NCI-H2029 (cell line): ENCODE results near the gene SLC2A8.
A peak's percentile ranks its signal among the peaks of the same experiment; 100 is the strongest.

Experiments used
- DNase-seq: peaks from one replicate; lab custom pipeline; 2025; lab: John Stamatoyannopoulos, UW

Gene SLC2A8

DNA sequence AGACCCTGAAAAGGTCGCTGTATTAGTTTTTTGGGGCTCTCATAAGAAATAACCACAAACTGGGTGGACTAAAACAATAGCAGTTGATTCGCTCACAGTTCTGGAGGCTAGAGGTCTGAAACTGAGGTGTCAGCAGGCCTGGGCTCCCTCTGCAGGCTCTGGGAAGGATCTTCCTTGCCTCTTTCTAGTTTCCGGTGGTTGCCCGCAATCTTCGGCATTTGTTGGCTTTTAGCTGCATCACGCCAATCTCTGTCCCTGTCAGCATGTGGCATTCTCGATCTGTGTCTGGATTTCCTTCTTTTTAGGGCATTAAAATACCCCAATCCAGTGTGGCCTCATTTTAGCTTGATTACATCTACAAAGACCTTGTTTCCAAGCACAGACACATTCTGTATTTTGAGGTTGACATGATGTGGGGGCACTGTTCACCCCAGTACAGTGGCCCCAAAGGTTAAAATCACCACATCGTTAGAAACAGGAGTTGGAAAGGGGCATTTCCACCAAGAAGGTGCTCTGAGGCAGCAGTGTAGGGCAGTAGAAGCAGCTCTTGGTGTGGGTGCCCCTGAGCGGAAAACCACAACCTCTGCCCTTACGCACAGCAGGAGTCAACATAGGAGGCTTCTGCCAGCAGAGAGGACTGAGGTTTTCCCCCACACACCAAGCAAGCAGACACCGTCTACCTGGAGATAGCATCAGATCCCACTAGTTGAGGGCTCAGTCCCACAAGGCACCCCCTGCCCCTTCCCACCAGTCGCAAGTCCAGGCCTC lies 40.7 kb downstream of the SLC2A8 start:
- DNase-seq, result no peak

DNA sequence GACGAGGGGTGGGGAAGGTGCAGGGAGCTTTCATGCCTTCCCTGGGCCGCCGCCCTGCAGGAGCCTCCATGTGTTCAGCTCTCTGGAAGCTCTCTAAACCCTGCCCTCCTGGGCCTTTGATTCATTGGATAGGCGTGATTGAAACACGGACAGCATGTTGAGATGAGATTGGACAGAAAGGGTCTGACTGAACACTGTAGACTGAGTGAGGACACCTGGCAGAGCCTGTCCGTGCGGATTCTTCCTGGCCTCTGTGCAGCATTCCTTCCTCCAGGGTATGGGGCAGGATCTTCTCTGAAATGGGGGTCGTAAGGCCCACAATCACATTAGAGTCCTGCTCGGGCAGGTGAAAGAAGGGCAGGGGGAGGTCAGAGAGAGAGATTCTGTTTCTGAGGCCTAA lies 41.4 kb downstream of the SLC2A8 start:
- no peak for DNase-seq

DNA sequence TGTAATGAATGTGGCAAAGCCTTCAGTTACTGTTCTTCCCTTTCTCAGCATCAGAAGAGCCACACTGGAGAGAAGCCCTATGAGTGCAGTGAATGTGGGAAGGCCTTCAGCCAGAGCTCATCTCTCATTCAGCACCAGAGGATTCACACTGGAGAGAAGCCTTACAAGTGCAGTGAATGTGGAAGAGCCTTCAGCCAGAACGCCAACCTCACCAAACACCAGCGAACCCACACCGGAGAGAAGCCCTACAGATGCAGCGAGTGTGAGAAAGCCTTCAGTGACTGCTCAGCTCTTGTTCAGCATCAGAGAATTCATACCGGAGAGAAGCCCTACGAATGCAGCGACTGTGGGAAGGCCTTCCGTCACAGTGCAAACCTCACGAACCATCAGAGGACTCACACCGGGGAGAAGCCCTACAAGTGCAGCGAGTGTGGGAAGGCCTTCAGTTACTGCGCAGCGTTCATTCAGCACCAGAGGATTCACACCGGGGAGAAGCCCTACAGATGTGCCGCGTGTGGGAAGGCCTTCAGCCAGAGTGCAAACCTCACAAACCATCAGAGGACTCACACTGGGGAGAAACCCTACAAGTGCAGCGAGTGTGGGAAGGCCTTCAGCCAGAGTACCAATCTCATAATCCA lies 47.4 kb downstream of the SLC2A8 start:
- no peak for DNase-seq

DNA sequence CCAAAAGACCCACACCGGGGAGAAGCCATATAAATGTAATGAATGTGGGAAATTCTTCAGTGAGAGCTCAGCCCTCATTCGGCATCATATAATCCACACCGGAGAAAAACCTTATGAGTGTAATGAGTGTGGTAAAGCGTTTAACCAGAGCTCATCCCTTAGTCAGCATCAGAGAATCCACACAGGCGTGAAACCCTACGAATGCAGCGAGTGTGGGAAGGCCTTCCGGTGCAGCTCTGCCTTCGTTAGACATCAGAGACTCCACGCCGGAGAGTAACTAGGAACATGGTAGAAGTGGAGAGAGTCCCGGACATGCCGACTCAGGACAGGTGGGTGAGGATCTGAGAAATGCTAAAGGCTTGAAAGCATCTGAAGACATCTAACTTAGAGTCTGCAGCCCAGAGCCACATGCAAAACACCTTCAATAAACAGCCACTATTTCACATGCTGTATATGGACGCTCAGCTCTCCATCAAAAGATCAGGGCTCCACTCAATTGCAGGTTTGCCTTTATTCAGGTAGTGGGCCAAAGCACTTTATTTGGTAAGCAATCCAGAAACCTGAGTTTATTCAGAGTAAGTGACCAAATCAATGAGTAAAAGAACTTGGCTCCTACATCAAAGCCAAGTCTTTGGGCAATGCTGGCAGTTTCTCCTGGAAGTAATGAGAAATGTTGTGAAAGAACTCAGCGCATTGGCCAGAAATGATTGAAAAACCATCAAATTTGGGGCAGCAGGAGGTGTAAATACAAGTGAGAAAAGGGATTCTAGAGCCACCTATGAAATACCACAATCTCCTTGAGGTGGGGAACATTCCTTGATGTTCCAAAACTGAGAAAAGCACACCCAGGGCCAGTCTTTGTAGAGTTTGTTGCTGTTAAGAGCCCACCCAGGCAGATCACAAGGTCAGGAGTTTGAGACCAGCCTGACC lies 48.2 kb downstream of the SLC2A8 start:
- no peak for DNase-seq

DNA sequence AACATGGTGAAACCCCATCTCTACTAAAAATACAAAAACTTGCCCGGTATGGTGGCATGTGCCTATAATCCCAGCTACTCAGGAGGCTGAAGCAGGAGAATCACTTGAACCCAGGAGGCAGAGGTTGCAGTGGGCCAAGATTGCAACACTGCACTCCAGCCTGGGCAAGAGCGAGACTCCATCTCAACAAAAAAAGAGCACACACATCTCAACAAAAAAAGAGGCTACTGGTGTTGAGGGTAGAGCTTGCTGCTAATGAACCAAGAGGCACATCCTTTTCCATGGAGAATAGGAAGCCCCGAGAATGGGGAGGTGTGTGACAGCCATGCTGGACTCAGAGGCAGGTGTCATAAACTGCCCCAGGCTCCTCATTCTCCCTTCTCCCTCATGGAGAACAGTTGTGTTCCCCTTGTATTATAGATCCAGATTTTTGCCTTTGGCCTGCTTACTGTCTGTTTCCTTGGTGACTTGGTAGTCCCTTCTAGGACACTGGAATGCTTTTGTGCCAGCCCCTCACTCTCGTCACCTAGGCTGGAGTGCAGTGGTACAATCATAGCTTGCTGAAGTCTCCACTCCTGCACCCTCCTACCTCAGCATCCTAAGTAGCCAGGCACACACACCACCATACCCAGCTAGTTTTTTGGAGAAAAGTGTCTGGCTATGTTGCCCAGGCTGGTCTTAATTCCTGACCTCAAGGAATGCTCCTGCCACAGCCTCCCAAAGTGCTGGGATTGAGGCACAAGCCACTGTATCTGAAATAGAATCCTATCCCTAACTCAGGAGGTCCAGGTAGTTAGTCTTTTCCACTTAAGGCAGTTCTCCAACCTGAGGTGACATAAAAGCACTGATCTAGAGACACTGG lies 49.1 kb downstream of the SLC2A8 start:
- no peak for DNase-seq

DNA sequence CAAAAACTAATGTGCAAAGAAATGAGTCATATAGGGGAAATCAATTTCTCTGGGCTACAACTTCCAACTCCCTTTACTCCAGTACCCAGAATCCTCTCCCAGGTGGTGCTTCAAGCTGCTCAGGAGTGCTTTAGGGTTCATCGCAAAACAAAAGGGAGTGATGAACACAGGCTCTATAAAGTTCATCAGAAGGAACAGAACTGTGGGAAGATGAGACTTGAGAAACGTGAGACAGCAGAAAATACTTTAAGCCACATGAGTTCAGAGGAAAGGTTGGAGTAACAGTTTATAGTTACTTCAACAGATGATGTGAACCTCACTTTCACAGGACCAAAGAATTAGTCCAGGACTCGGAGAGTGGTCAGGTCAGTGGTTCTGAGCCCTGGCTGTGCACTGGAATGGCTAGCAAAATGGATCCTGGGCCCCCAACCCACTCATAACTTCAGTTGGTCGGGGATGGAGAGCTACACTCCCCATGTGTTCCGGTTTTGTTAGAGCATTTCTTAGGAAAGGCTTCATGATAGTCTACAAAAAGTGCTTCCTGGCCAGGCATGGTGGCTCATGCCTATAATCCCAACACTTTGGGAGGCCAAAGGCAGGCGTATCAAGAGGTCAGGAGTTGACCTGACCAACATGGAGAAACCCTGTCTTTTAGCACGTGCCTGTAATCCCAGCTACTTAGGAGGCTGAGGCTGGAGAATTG lies 49.9 kb downstream of the SLC2A8 start:
- DNase-seq, result no peak

DNA sequence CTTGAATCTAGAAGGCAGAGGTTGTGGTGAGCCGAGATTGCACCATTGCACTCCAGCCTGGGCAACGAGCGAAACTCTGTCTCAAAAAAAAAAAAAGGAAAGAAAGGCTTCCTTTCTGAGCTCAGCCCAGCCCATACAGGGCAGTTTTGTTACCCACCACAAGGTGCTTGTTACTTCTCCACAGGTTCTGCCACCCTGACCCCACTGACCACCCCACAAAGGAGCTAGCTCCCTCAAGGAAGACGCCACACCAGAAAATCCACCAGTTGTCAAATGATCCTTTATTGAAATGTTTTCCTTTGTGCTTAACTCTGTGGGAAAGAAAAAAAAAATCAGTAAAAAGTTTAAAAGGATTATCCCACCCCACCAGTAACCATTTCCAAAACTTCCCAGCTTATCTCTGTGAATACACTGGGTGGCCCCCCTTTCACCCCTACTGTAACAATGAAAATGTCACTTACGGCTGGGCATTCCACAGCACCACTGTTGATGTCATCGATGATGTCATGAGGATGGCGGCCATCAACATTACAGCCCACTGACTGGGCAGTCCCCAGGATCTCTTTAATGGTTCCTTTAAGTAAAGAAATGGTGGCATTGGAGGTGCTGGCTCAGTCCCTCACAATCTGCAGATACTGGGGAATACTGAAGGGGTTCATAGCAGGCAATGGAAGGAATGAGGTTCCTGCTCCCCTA lies 50.6 kb downstream of the SLC2A8 start:
- no peak for DNase-seq

DNA sequence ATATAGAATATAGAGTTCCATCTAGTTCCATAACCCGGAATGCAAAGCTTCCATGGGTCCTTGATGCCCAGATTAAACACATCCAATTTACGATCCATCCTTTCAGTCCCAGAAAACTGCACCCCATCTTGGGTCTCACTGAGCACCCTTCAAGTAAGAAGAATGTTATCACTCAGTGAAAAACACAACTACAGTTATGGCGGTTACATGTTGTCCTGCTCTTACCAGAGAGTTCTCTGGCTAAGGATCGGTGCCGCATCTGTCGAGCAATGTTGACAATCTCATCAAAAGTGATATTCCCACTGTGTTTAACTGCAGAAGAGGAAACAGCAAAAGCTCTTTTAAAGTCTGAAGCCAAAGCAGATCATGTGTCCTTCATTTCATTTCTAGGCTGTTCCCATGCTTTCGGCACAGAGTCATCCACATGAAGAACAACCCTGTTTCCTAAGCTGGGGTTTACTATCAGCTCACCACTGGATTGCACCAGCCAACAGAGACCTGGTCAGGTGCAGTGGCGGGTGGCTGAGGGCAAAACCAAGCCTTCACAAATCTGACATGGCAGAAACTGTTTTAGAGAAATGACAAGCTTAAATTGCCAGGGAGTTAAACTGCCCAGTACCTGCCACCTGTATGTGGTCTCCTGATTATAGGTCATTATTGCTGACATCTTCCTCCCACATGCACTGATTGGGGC lies 51.3 kb downstream of the SLC2A8 start:
- DNase-seq, result no peak

DNA sequence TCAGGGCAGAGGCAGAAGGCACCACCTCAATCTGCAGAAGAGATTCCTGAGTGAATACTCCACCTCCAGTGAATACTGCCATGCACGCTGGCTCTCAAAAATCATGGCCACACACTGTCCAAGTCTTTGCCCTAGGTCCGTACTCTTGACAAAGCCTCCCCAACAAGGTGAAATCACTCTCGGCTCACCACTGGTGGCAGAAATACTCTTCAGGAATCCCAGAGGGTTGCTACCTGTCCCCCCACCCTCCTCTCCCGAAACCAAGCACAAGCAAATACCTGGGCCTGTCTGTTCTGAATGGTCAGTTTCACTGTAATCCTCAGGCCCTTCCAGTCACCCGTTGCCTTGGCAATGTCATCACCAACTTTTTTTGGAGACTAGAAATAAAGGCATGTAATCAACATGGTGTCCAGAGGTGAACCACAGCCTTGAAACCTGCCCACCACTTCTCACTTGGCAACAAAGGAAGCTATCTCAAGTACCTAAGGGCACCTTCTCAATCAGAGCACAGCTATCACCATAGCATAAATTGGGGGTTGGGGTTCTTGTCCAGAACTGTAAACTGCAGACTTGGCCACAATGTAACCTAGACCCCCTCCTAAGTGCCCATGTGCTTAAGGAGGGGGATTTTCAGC lies 52.5 kb downstream of the SLC2A8 start:
- DNase-seq, result no peak

DNA sequence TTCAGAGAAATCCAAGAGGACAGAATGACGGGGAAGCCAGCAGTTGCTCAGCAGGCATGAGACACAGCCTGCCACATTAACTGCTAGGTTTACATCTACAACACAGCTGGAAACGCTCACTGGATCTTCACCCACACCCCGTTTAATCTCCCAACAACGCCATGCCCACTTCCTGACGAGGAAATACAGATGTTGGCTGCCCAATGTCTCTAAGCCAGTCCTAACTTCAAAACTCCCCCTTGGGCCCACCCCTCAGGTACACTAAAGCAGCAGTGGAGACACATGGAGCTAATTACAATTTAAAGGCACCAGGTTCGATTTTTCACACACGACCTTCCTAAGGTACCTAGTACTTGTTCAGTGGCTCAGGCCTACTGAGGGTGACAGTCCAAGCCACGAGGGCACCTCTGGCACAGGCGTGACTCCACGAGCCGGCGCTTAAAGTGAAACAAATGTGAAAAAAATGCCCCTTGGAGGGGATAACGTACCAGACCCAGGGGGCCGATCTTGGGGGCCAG lies 53.3 kb downstream of the SLC2A8 start:
- no peak for DNase-seq

DNA sequence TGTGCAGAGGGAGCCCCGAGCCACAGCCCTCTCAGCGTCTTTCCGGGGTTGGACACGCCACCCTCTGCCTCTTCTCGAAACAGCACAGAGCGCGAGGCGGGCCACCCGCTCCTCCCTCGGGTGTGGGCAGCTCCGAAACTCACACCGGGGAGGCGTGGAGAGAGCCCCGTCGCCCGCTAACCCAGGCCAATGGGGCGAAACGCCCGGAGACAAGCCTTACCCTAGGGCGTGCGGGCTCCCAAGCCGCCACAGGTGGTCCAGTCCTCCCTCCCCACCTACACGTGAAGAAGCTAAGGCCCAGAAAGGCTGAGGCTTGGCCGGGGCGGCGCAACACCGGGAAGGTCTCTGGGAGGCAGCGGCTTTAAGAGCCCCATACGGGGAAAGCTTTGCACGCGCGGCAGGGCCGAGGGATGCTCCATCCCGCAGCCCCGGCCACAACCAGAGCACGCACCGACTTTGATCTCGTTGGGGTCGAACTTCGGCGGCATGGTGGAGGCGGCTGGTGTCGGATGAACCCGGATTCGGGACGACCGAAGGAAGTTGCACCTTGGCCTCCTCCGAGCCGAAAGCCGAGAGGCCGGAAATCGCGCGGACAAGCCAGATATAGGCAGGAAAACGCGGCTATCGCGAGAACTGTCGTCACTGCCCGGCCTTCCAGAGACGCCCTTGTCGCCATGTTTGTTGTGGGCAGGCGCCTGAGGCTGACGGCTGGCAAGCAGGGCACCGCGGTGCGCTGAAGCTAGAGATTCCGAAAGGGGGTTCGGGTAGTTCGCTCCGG lies 54.0 kb downstream of the SLC2A8 start, which contains the start of the genes LRSAM1 and RPL12:
Gene LRSAM1 (plus strand): TSS at position 681 of the 778 bp plus-strand sequence. CDS start 3,018 bp downstream, outside the sequence.
Gene RPL12 (minus strand): TSS at position 577 of the 778 bp plus-strand sequence. CDS start 89 bp downstream, at position 488.
- DNase-seq, result peak; percentile 93

DNA sequence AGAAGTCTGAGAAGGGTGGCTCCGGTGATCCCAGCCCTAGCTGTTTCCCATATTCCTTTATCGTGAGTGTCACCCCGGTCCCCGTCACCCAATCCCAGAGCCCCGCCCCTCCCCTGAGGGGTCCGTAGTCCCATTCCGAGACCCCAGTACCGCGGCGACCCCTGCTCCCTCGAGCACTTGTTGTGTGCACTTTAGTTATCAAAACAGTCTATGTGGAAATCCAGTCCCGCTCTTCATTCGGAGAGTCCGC lies 54.6 kb downstream of the SLC2A8 start:
- no peak for DNase-seq

DNA sequence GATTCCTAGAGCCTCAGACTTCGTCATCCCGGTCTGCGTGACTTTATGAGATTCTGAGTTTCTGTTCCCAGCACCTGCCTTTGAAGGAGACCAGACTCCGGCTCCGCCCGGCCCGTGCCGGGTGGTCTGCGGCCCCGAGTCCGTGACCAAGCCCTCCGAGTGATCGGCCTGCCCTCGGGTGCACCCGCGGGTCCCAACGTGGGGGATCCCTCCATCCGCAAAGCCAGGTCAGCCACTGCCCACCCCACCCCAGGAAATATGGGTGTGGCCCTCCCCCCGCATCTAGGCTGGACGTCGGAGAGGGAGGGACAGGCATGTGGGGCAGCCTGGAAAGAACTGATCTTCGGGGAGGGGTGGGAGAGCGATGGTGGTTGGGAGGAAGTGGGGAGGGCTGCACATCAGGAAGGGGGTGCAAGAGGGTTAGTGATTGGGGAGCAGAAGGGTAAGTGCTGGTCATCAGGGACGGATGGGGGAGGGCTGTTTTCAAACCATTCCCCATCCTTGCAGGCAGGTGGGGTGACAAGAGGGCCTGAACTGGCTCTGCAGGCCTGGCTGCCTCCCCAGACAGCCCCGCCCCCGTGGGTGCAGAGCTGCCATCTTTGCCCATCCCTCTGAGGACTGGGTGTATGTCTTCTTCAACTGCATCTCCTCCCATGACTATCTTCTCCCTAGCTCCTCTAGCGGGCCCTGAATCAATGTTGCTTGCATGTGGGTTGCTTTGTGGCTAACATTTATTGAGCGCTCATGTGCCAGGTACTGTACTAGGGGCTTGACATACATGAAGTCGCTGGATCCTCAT lies 55.1 kb downstream of the SLC2A8 start:
- no peak for DNase-seq

DNA sequence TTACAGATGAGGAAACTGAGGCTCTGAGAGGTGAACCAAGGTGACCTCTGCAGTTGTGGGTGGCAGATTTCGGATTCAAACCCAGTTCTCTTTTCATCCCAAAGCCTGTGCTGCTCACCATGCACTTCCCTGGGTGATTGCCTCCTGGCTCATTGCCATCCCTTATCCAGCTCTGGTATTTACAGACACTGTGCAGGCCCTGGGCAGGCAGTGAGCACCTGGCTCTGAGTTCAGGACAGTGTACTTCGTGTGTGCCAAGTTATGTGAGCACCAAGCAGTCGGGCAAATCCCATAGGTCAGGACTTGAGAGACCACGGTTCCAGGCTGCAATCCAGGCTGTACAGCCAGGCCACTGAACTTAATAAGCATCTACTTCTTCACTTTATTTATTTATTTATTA lies 55.7 kb downstream of the SLC2A8 start:
- peak; percentile 47 for DNase-seq

DNA sequence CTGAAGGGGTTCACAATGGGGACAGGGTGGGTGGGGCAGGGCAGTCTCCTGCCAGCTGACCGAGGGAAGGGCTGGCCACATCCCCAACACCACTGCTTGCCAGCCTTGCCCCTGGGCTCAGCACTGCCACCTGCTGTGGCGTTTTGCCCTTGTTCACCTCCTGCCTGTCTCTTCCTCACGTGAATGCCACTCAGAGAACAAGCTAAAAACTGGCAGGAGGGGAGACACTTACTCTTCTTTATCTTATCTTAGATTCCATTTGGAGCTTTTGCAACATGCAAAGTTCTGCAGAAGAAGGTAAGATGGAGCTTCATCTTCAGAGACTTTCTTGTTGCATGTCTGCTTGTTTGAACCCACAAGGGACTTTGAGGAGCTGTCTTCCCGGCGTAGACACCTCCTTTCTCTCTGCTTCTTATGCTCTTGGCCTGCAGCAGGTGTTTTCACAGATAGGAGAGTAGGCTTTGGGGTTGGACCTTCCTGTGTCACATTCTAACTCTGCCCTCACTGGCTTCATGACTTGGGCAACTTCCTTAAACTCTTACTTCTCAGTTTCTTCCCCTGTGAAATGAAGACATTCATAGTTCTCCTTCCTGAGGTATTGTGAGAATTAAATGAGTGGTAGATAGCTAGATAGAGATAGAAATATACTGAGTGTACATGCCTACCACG lies 58.5 kb downstream of the SLC2A8 start:
- no peak for DNase-seq

DNA sequence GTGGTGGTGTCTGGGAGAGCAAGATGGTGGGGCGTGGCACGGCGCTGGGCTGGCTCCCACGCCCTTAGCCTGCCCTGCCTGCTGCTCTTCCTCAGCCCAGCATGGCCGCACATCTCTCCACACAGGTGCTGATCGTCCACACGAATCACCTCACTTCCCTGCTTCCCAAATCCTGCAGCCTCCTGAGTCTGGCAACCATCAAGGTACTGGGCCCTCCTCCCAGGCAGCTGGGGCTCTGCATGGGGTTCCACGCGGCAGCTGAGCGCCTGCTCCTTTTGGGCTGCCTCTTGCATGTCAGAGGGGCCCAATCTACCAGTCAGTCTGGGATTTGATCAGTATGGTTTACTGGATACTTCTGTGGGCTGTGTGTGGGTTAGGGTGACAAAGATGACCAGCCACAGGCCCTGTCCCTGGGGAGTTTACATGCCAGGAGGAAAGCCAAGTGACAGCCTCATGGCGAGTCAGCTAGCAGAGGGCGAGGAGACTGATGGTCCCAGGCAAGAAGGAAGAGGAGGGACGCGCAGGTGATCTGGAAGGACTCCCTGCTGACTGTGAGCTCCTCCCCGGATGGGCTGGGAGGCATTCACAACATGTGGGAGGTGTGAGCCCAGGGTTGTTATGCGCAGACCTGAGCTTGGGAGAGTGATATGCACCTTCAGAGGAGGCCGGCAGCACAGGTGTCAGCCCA lies 60.4 kb downstream of the SLC2A8 start:
- DNase-seq, result no peak
